Activated CD4-positive, alpha-beta T cell treated with anti-CD3 and anti-CD28 coated beads for 24 hours (primary cell): Measurements from ENCODE around the gene B4GALNT4.
"Not testable (repeated sequence)": the region's sequence is repeated elsewhere in the genome, so short reads cannot be mapped to it uniquely, and the experiment has no call there.

Experiments
- DNase-seq, 2 donors: peaks; one replicate each; pipeline ENCODE4 v3.0.0-alpha.2; 2020; ENCODE audit warnings: low read depth in 2 of 2

The B4GALNT4 gene

GRCh38 chr11:406796-407650, 37.7 kb downstream of the B4GALNT4 start:
- peak; percentile 72 to 79 for DNase-seq

GRCh38 chr11:407651-408123, 38.4 kb downstream of the B4GALNT4 start:
- DNase-seq = no peak

GRCh38 chr11:408154-409007, 39.1 kb downstream of the B4GALNT4 start:
- no peak for DNase-seq

GRCh38 chr11:409008-409599, 39.8 kb downstream of the B4GALNT4 start:
- DNase-seq = no peak

- DNase-seq = no peak
These were observed 40.5 kb downstream of the B4GALNT4 start for GRCh38 chr11:409600-410483.

- not testable (repeated sequence) for DNase-seq
These were observed 41.4 kb downstream of the B4GALNT4 start for GRCh38 chr11:410711-411110.

GRCh38 chr11:411520-411919, 42.2 kb downstream of the B4GALNT4 start:
- DNase-seq = not testable (repeated sequence)

GRCh38 chr11:412641-413119, 43.4 kb downstream of the B4GALNT4 start:
- no peak for DNase-seq

- DNase-seq = no peak
These were observed 44.1 kb downstream of the B4GALNT4 start for GRCh38 chr11:413120-414081.

GRCh38 chr11:414318-414857, 45.1 kb downstream of the B4GALNT4 start:
- no peak for DNase-seq

- no peak for DNase-seq
These were observed 46.3 kb downstream of the B4GALNT4 start for GRCh38 chr11:415640-416041.

- no peak for DNase-seq
These were observed 46.9 kb downstream of the B4GALNT4 start for GRCh38 chr11:416051-416756.

- DNase-seq = peak in 1 of 2 donors; percentile 27
These were observed 47.7 kb downstream of the B4GALNT4 start for GRCh38 chr11:416757-417621.

- no peak for DNase-seq
These were observed 48.5 kb downstream of the B4GALNT4 start for GRCh38 chr11:417652-418342.

- no peak for DNase-seq
These were observed 49.3 kb downstream of the B4GALNT4 start for GRCh38 chr11:418343-419247.
